ENCODE measurements around the gene GNAO1.

The GNAO1 gene

DNA sequence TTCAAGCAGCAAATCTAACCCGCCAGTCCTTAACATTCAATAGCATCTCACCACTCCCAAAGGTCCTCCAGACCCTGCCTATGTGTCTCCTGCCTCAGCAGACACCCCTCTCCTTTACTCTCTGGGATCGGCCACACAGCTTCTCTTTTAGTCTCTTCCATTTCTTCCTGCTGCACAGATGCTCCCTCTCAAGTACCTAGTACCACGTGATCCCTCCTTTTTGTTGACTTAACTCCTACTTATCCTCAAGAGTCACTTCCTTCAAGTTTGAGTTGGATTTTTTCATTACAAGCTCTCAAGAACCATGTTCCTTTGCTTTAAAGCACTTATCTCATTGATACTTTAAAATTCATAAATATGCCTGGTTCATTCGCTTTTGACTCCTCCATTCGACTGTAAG, 209.2 kb downstream of the GNAO1 start:
- DNase-seq (ENCODE audit: low read depth in 2 of 2), result no peak

DNA sequence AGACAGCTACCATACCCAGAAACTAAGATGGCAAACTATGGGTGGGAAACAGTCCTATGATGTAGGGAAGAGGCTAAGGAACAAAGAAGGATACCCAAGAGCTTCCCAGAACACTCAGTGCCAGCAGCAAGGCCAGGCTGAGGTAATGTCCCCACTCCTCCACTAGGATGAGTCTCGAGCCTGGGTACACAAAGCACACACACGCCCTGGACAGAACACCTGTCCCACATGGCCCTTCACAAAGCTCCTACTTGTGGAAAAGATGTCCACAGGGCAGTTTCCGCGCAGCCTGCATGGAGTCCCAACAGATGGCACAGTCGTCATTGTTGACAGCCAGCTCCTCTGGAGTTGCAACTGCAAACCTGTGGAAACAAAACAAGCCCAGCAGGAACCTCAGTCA, 210.2 kb downstream of the GNAO1 start:
- DNase-seq (ENCODE audit: low read depth in 2 of 2), result no peak

DNA sequence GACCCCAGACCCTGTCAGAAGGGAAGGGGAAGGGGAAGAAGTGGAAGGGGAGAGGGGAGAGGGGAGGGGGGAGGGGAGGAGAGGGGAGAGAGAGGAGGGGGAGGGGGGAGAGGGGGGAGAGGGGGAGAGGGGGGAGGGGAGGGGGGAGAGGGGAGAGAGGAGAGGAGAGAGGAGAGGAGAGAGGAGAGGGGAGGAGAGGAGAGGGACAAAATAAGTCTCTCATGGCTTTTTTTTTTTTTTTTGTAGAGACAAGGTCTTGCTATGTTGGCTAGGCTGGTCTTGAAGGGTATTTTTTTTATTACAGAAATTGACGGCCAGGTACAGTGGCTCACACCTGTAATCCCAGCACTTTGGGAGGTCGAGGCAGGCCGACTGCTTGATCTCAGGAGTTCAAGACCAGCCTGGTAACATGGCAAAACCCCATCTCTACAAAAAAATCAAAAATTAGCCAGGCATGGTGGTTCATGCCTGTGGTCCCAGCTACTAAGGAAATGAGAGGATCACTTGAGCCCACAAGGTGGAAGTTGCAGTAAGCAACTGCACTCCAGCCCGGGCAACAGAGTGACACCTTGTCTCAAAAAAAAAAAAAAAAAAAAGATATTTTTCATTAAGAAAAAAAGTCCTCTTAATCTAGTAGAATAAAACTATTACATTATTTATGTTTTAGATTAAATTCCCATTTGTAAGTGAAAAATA, 214.8 kb downstream of the GNAO1 start:
- DNase-seq (ENCODE audit: low read depth in 2 of 2), result no peak

All from stimulated activated CD8-positive, alpha-beta memory T cell treated with anti-CD3 and anti-CD28 coated beads, Interleukin-15, amount 100 ng/mL, for 48 hours (primary cell).